ENCODE data around the gene EPHA8. TPM values are rescaled to one million over a fixed set of nuclear protein-coding genes. Genes with fewer than 3 reads are reported as not detected.

Gene EPHA8
- total RNA-seq, 3 donors from 2014 or later (not counting 1 experiment from before 2014, with no cell fraction given): not detected

DNA sequence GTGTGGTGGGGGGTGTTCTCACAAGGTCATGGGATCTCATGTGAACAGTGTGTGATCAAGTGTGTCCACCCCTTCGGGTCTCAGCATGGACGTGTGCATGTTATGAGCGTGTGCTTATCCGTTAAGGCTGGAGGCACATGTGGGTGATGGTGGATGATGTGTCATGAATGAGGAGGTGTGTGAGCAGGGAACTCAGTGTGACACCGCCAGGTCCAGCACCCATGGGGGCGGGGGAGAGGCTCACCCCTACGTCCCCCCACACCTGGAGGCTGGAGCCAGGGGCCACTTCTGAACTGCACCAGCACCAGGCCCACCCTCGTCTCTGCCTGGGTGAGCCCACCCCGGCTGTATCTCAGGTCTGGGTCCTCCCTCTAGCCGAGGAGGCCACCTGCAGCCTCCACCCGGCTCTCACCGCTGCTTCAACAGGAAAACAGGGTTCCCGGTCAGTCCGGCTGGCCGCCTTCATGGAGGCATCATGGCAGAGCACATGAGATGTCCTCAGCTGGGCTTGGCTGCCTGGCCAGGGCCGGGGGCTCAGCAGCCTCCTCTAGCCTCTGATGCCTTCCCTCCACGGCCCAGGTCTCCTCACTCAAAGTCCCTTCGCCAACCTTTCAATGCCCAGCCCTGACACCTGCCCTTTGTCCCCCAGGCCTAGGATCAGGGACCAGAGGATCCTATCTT is 38.9 kb downstream of the EPHA8 start:
- no peak for ATAC-seq
- Mint-ChIP-seq H3K4me1 (no peaks in the 10 kb centered on the region), H3K9me3 (no peaks in the 10 kb centered on the region), H3K27ac (no peak overlapping the region), H3K36me3 (no peaks in the 10 kb centered on the region), H3K4me3 (no peak overlapping the region), H3K27me3 (ENCODE audit: low read depth in 2 of 2) (peaks cover 15 to 27% of the 10 kb centered on the region in 2 donors)
- no peak overlapping the region for H3K4me3 ChIP-seq (ENCODE audit: low read length)
- TF ChIP-seq, protein P1, sequence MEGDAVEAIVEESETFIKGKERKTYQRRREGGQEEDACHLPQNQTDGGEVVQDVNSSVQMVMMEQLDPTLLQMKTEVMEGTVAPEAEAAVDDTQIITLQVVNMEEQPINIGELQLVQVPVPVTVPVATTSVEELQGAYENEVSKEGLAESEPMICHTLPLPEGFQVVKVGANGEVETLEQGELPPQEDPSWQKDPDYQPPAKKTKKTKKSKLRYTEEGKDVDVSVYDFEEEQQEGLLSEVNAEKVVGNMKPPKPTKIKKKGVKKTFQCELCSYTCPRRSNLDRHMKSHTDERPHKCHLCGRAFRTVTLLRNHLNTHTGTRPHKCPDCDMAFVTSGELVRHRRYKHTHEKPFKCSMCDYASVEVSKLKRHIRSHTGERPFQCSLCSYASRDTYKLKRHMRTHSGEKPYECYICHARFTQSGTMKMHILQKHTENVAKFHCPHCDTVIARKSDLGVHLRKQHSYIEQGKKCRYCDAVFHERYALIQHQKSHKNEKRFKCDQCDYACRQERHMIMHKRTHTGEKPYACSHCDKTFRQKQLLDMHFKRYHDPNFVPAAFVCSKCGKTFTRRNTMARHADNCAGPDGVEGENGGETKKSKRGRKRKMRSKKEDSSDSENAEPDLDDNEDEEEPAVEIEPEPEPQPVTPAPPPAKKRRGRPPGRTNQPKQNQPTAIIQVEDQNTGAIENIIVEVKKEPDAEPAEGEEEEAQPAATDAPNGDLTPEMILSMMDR (IDR thresholded peaks at IDR 0.05): no peak
- H3K36me3 ChIP-seq (ENCODE audit: control insufficient read depth, insufficient read depth, low read length): no peaks in the 10 kb centered on the region
- intact Hi-C loops (cut with micrococcal nuclease): no loop called here
- H3K4me1 ChIP-seq (ENCODE audit: control insufficient read depth, insufficient read depth, low read length): no peaks in the 10 kb centered on the region
- peaks cover 3% of the 10 kb centered on the region for H3K27me3 ChIP-seq (ENCODE audit: control insufficient read depth, insufficient read depth, low read length)
- no peaks in the 10 kb centered on the region for H3K9me3 ChIP-seq (ENCODE audit: control insufficient read depth, insufficient read depth, low read length)
- WGBS (ENCODE audit: insufficient coverage): 83% methylated on average over 18 of the region's 18 CpGs
- no peak overlapping the region for H3K27ac ChIP-seq (ENCODE audit: low read length)
- DNase-seq: no peak

DNA sequence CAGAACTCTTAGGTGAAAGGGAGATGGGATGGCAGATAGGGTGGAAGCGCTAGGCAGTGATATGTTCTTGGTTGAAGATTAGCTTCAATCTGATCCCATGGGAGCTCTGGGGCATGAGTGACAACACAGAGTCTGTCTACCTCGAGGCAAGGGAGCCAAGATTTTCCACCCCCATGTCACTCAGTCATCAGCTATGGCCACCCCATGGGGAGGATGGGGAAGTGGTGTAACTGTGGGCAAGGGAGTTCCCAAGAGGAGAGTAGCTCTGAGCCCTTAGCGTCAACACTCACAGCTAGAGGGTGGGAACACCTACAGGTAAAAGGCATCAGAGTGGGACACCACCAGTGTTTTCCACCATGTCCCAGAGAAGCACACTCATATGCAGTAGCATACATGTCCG is 42.9 kb downstream of the EPHA8 start:
- Mint-ChIP-seq H3K36me3 (no peaks in the 10 kb centered on the region), H3K27me3 (ENCODE audit: low read depth in 2 of 2) (peaks cover 36 to 56% of the 10 kb centered on the region in 2 donors), H3K27ac (no peak overlapping the region), H3K9me3 (no peaks in the 10 kb centered on the region), H3K4me3 (no peak overlapping the region), H3K4me1 (no peaks in the 10 kb centered on the region)
- Histone ChIP-seq H3K27ac (ENCODE audit: low read length) (no peak overlapping the region), H3K27me3 (ENCODE audit: control insufficient read depth, insufficient read depth, low read length) (peaks cover 3% of the 10 kb centered on the region), H3K4me3 (ENCODE audit: low read length) (no peak overlapping the region), H3K36me3 (ENCODE audit: control insufficient read depth, insufficient read depth, low read length) (no peaks in the 10 kb centered on the region), H3K4me1 (ENCODE audit: control insufficient read depth, insufficient read depth, low read length) (no peaks in the 10 kb centered on the region), H3K9me3 (ENCODE audit: control insufficient read depth, insufficient read depth, low read length) (no peaks in the 10 kb centered on the region)
- WGBS (ENCODE audit: insufficient coverage): 56% methylated on average over 2 of the region's 4 CpGs
- DNase-seq (no peak), ATAC-seq (no peak)
- TF ChIP-seq, protein P1 (IDR thresholded peaks at IDR 0.05): no peak
- intact Hi-C loops (cut with micrococcal nuclease): no loop called here

DNA sequence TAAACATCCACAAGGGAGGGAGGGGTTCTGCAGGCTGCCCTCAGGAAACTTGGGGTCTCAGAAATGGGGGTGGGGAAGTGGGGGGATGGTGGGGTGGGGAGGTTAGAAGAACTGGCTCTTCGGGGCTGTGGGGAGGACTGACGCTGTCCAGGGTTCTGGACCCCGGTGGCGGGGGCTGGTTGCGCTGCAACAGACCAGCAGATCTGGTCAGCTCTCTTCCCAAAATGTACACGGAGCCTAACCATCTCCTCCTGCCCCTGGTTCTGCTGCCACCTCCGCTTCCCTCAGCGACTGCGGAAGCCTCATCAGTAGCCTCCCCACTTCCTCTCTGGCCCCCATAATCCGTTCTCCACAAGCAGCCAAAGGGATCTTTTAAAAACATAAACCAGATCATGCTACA is 43.9 kb downstream of the EPHA8 start:
- Histone ChIP-seq H3K4me1 (ENCODE audit: control insufficient read depth, insufficient read depth, low read length) (no peaks in the 10 kb centered on the region), H3K36me3 (ENCODE audit: control insufficient read depth, insufficient read depth, low read length) (no peaks in the 10 kb centered on the region), H3K27me3 (ENCODE audit: control insufficient read depth, insufficient read depth, low read length) (peaks cover 3% of the 10 kb centered on the region), H3K27ac (ENCODE audit: low read length) (no peak overlapping the region), H3K9me3 (ENCODE audit: control insufficient read depth, insufficient read depth, low read length) (no peaks in the 10 kb centered on the region), H3K4me3 (ENCODE audit: low read length) (no peak overlapping the region)
- H3K4me1 Mint-ChIP-seq: no peaks in the 10 kb centered on the region
- DNase-seq (no peak), ATAC-seq (no peak)
- 9% methylated on average over 10 of the region's 10 CpGs for WGBS (ENCODE audit: insufficient coverage)
- H3K27me3 Mint-ChIP-seq (ENCODE audit: low read depth in 2 of 2): peaks cover 36 to 62% of the 10 kb centered on the region in 2 donors
- TF ChIP-seq, protein P1 (IDR thresholded peaks at IDR 0.05): no peak
- H3K36me3 Mint-ChIP-seq: no peaks in the 10 kb centered on the region
- H3K4me3 Mint-ChIP-seq: no peak overlapping the region
- no peak overlapping the region for H3K27ac Mint-ChIP-seq
- H3K9me3 Mint-ChIP-seq: no peaks in the 10 kb centered on the region
- intact Hi-C loops (cut with micrococcal nuclease): no loop called here

DNA sequence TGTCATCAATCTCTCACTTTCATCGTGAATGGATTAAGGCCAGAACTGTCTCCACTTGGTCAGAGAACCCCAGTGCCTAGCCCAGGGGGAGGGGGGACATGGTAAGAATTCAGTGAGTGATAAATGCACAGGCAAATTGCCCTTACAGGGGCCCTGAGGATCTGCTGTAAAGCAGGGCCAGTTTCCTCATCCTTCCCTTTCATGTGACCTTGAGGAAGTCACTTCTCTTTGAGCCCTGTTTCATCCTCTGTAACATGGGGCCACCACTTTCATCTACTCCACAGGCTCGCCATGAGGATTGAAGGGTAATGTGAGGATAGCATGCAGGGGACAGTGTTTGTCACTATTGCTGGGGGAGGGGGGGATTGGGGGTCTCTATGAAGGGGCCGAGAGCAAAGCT is 45.1 kb downstream of the EPHA8 start:
- Histone ChIP-seq H3K9me3 (ENCODE audit: control insufficient read depth, insufficient read depth, low read length) (no peaks in the 10 kb centered on the region), H3K27ac (ENCODE audit: low read length) (no peak overlapping the region), H3K27me3 (ENCODE audit: control insufficient read depth, insufficient read depth, low read length) (peaks cover 3% of the 10 kb centered on the region), H3K4me1 (ENCODE audit: control insufficient read depth, insufficient read depth, low read length) (no peaks in the 10 kb centered on the region), H3K4me3 (ENCODE audit: low read length) (no peak overlapping the region), H3K36me3 (ENCODE audit: control insufficient read depth, insufficient read depth, low read length) (no peaks in the 10 kb centered on the region)
- no peaks in the 10 kb centered on the region for H3K9me3 Mint-ChIP-seq
- no peak overlapping the region for H3K4me3 Mint-ChIP-seq
- H3K27ac Mint-ChIP-seq: no peak overlapping the region
- intact Hi-C loops (cut with micrococcal nuclease): no loop called here
- H3K4me1 Mint-ChIP-seq: no peaks in the 10 kb centered on the region
- TF ChIP-seq, protein P1 (IDR thresholded peaks at IDR 0.05): no peak
- ATAC-seq: no peak
- 74% methylated on average over 2 of the region's 3 CpGs for WGBS (ENCODE audit: insufficient coverage)
- H3K27me3 Mint-ChIP-seq (ENCODE audit: low read depth in 2 of 2): peaks cover 36 to 62% of the 10 kb centered on the region in 2 donors
- H3K36me3 Mint-ChIP-seq: no peaks in the 10 kb centered on the region
- no peak for DNase-seq
